Activated naive CD4-positive, alpha-beta T cell treated with anti-CD3 and anti-CD28 coated beads for 36 hours (primary cell): ENCODE results near the gene MMEL1. TPM values are rescaled to one million over a fixed set of nuclear protein-coding genes. Genes with fewer than 3 reads are reported as not detected.
"Not testable (repeated sequence)": the region's sequence is repeated elsewhere in the genome, so short reads cannot be mapped to it uniquely, and the experiment has no call there.

Experiments
- CTCF ChIA-PET: fragments of 350-600 bp; sonication (Branson Sonifier 250); formaldehyde crosslinking; loops from one replicate; lab custom pipeline; 2021; ENCODE audit warnings: antibody characterized with exemption; lab: Charles Lee
- DNase-seq: peaks from one replicate; pipeline ENCODE4 v3.0.0-alpha.2; 2020
- H3K27ac Mint-ChIP-seq: one replicate; pipeline ENCODE4 v1.8.0; 2021; ENCODE audit warnings: mild to moderate bottlenecking, mixed read lengths
- H3K27me3 Mint-ChIP-seq: one replicate; pipeline ENCODE4 v1.8.0; 2021; ENCODE audit warnings: low read depth, mixed read lengths
- H3K36me3 Mint-ChIP-seq: one replicate; pipeline ENCODE4 v1.8.0; 2021; ENCODE audit warnings: low read depth, mixed read lengths
- H3K4me1 Mint-ChIP-seq: one replicate; pipeline ENCODE4 v1.8.0; 2021; ENCODE audit warnings: low read depth, mixed read lengths
- H3K4me3 Mint-ChIP-seq: one replicate; pipeline ENCODE4 v1.8.0; 2021; ENCODE audit warnings: mild to moderate bottlenecking, moderate library complexity, mixed read lengths
- H3K9me3 Mint-ChIP-seq: one replicate; pipeline ENCODE4 v1.8.0; 2021; ENCODE audit warnings: mixed read lengths
- intact Hi-C: fragments of 100-400 bp; cut with micrococcal nuclease; formaldehyde crosslinking; loops from one replicate; pipeline ENCODE4 v1.15.1; 2023
- total RNA-seq, 2 experiments: library from RNA; stranded (reverse); gene quantifications; one replicate each; pipeline ENCODE4 v1.2.3, GENCODE V29; 2021

Gene MMEL1
- total RNA-seq, 2 experiments from 2014 or later = 1.2 to 1.5 TPM

GRCh38 chr1:2550309-2550861 is 82.4 kb downstream of the MMEL1 start:
- DNase-seq, H3K27ac Mint-ChIP-seq, H3K4me3 Mint-ChIP-seq, H3K36me3 Mint-ChIP-seq, H3K27me3 Mint-ChIP-seq, H3K9me3 Mint-ChIP-seq, intact Hi-C loops, CTCF ChIA-PET: not testable (repeated sequence)
- H3K4me1 Mint-ChIP-seq = peaks cover 25% of the 10 kb centered on the region

GRCh38 chr1:2549367-2550029 is 83.3 kb downstream of the MMEL1 start:
- H3K36me3 Mint-ChIP-seq, CTCF ChIA-PET, DNase-seq, H3K9me3 Mint-ChIP-seq, H3K27me3 Mint-ChIP-seq: not testable (repeated sequence)
- Mint-ChIP-seq H3K4me3 (peak overlapping the region; percentile 81), H3K27ac (peak overlapping the region; percentile 99), H3K4me1 (peaks cover 20% of the 10 kb centered on the region)
- intact Hi-C loops = loop anchor here (2.0 to 5.0 kb wide), 3 partner anchors 247 to 401 kb away; no protein-coding TSS in a partner anchor

GRCh38 chr1:2548068-2548589 is 84.7 kb downstream of the MMEL1 start:
- H3K27me3 Mint-ChIP-seq = no peaks in the 10 kb centered on the region

GRCh38 chr1:2547210-2548067 is 85.4 kb downstream of the MMEL1 start:
- H3K27me3 Mint-ChIP-seq = no peaks in the 10 kb centered on the region

More at GRCh38 chr1:2548068-2548589, 84.7 kb downstream of the MMEL1 start:
- Mint-ChIP-seq H3K36me3 (no peaks in the 10 kb centered on the region), H3K27ac (peak overlapping the region; percentile 99), H3K4me1 (peaks cover 18% of the 10 kb centered on the region), H3K4me3 (peak overlapping the region; percentile 81), H3K9me3 (no peaks in the 10 kb centered on the region)
- intact Hi-C loops = loop anchor here (1.0 to 5.0 kb wide), 7 partner anchors 38 to 399 kb away; partner anchors contain the start of genes MORN1, PRXL2B and RER1
- DNase-seq = peak; percentile 93
- CTCF ChIA-PET = interaction anchor here (0.6 to 2.5 kb wide), 12 partner anchors 13 to 353 kb away, joined by 3 to 24 read pairs (median 4); partner anchors contain the start of gene FAAP20

GRCh38 chr1:2546515-2547209 is 86.2 kb downstream of the MMEL1 start:
- H3K36me3 Mint-ChIP-seq = no peaks in the 10 kb centered on the region
- peak; percentile 94 for DNase-seq
- peaks cover 18% of the 10 kb centered on the region for H3K4me1 Mint-ChIP-seq
- H3K27ac Mint-ChIP-seq = peak overlapping the region; percentile 99
- H3K4me3 Mint-ChIP-seq = peak overlapping the region; percentile 81
- no peaks in the 10 kb centered on the region for H3K27me3 Mint-ChIP-seq
- intact Hi-C loops = loop anchor here (1.0 to 5.0 kb wide), 6 partner anchors 20 to 347 kb away; partner anchors contain the start of gene PANK4
- CTCF ChIA-PET = interaction anchor here (0.8 to 2.5 kb wide), 11 partner anchors 10 to 133 kb away, joined by 3 to 24 read pairs (median 4); partner anchors contain the start of genes HES5 and TNFRSF14
- no peaks in the 10 kb centered on the region for H3K9me3 Mint-ChIP-seq

More at GRCh38 chr1:2547210-2548067, 85.4 kb downstream of the MMEL1 start:
- intact Hi-C loops = loop anchor here (1.0 to 5.0 kb wide), 11 partner anchors 21 to 399 kb away; partner anchors contain the start of genes MORN1, PANK4, PRXL2B and RER1
- DNase-seq = peak; percentile 83
- H3K4me3 Mint-ChIP-seq = peak overlapping the region; percentile 81
- H3K27ac Mint-ChIP-seq = peak overlapping the region; percentile 99
- H3K9me3 Mint-ChIP-seq = no peaks in the 10 kb centered on the region
- no peaks in the 10 kb centered on the region for H3K36me3 Mint-ChIP-seq
- peaks cover 18% of the 10 kb centered on the region for H3K4me1 Mint-ChIP-seq
- CTCF ChIA-PET = interaction anchor here (0.9 to 2.5 kb wide), 10 partner anchors 9 to 134 kb away, joined by 3 to 24 read pairs (median 5); partner anchors contain the start of genes HES5 and TNFRSF14

- H3K9me3 Mint-ChIP-seq = no peaks in the 10 kb centered on the region
- peak; percentile 87 for DNase-seq
- no peaks in the 10 kb centered on the region for H3K27me3 Mint-ChIP-seq
- CTCF ChIA-PET = interaction anchor here (0.8 to 1.3 kb wide), 4 partner anchors 15 to 130 kb away, joined by 3 read pairs; partner anchors contain the start of gene PANK4
- peak overlapping the region; percentile 81 for H3K4me3 Mint-ChIP-seq
- peaks cover 19% of the 10 kb centered on the region for H3K4me1 Mint-ChIP-seq
- H3K36me3 Mint-ChIP-seq = no peaks in the 10 kb centered on the region
- intact Hi-C loops = loop anchor here (2.0 to 5.0 kb wide), 3 partner anchors 244 to 315 kb away; no protein-coding TSS in a partner anchor
- no peak overlapping the region for H3K27ac Mint-ChIP-seq
Measured at GRCh38 chr1:2545754-2546514, 86.9 kb downstream of the MMEL1 start.

GRCh38 chr1:2544875-2545640 is 87.8 kb downstream of the MMEL1 start:
- DNase-seq = no peak
- CTCF ChIA-PET = interaction anchor here (0.9 to 1.3 kb wide), 2 partner anchors 19 to 33 kb away, joined by 3 read pairs; partner anchors contain the start of gene PANK4
- no peak overlapping the region for H3K27ac Mint-ChIP-seq
- peaks cover 17% of the 10 kb centered on the region for H3K4me1 Mint-ChIP-seq
- H3K4me3 Mint-ChIP-seq = no peak overlapping the region
- H3K9me3 Mint-ChIP-seq = no peaks in the 10 kb centered on the region
- no peaks in the 10 kb centered on the region for H3K36me3 Mint-ChIP-seq
- H3K27me3 Mint-ChIP-seq = no peaks in the 10 kb centered on the region
- intact Hi-C loops = loop anchor here (5.0 kb wide), 2 partner anchors 243 to 297 kb away; no protein-coding TSS in a partner anchor

GRCh38 chr1:2544093-2544874 is 88.5 kb downstream of the MMEL1 start:
- Mint-ChIP-seq H3K36me3 (no peaks in the 10 kb centered on the region), H3K27me3 (no peaks in the 10 kb centered on the region)
- intact Hi-C loops = no loop called here

GRCh38 chr1:2543543-2544092 is 89.2 kb downstream of the MMEL1 start:
- no peak for DNase-seq
- Mint-ChIP-seq H3K27me3 (no peaks in the 10 kb centered on the region), H3K27ac (no peak overlapping the region), H3K9me3 (no peaks in the 10 kb centered on the region), H3K4me3 (no peak overlapping the region), H3K36me3 (no peaks in the 10 kb centered on the region), H3K4me1 (peaks cover 9% of the 10 kb centered on the region)
- intact Hi-C loops = no loop called here
- CTCF ChIA-PET = interaction anchor here (1.6 kb wide), 1 partner anchor 128 kb away, joined by 4 read pairs; no protein-coding TSS in a partner anchor

More at GRCh38 chr1:2544093-2544874, 88.5 kb downstream of the MMEL1 start:
- H3K27ac Mint-ChIP-seq = no peak overlapping the region
- CTCF ChIA-PET = no interaction called here
- no peak overlapping the region for H3K4me3 Mint-ChIP-seq
- H3K4me1 Mint-ChIP-seq = peaks cover 13% of the 10 kb centered on the region
- no peak for DNase-seq
- no peaks in the 10 kb centered on the region for H3K9me3 Mint-ChIP-seq
